Prostate gland (tissue), 2 donors: Measurements from ENCODE around the gene AKAP7.

Experiments
- POLR2AphosphoS5 ChIP-seq: sonication (generic); formaldehyde crosslinking; IDR thresholded peaks from one replicate; pipeline ENCODE4 v1.6.1; 2017; ENCODE audit warnings: antibody characterized with exemption
- TF ChIP-seq, protein P1 (sequence below), 4 experiments: fragments of 200-600 bp in 2 of 4; fragments of 450-650 bp in 2 of 4; sonication (generic) in 2 of 4; IDR thresholded peaks; 1 replicate in 3 of 4; 2 replicates in 1 of 4; pipeline ENCODE4 v1.5.1; 2016 to 2019; ENCODE audit warnings: antibody characterized with exemption in 4 of 4, mild to moderate bottlenecking in 2 of 4, moderate library complexity in 2 of 4

DNA sequence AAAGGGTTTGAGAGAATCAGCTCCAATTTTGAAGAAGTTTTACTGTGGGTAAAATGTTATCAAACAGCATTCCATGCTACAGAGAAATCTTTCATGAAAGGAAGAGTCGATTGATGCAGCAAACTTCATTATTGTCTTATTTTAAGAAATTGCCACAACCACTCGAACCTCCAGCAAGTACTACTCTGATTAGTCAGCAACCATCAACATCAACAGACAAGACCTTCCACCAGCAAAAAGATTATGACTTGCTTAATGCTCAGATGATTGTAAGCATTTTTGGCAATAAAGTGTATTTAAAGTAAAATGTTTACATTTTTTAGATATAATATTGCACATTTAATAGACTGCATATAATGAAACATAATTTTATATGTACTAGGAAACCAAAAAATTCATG, 87.5 kb downstream of the AKAP7 start:
- TF ChIP-seq, protein P1, sequence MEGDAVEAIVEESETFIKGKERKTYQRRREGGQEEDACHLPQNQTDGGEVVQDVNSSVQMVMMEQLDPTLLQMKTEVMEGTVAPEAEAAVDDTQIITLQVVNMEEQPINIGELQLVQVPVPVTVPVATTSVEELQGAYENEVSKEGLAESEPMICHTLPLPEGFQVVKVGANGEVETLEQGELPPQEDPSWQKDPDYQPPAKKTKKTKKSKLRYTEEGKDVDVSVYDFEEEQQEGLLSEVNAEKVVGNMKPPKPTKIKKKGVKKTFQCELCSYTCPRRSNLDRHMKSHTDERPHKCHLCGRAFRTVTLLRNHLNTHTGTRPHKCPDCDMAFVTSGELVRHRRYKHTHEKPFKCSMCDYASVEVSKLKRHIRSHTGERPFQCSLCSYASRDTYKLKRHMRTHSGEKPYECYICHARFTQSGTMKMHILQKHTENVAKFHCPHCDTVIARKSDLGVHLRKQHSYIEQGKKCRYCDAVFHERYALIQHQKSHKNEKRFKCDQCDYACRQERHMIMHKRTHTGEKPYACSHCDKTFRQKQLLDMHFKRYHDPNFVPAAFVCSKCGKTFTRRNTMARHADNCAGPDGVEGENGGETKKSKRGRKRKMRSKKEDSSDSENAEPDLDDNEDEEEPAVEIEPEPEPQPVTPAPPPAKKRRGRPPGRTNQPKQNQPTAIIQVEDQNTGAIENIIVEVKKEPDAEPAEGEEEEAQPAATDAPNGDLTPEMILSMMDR (IDR thresholded peaks at IDR 0.05): no peak
- TF ChIP-seq POLR2AphosphoS5: no peak
